SIG-M5 treated with dmso at 0.1 percent for 504 hours (cell line): ENCODE results near the gene SRSF5.
A peak's percentile ranks its signal among the peaks of the same experiment; 100 is the strongest.
"Not testable (repeated sequence)": the region's sequence is repeated elsewhere in the genome, so short reads cannot be mapped to it uniquely, and the experiment has no call there.

ENCODE experiments used
- DNase-seq: peaks from one replicate; lab custom pipeline; 2025; ENCODE audit not compliant: unreplicated experiment; lab: John Stamatoyannopoulos, UW

SRSF5 gene

GRCh38 chr14:69766984-69767368 is at the start of gene SRSF5:
TSS of gene SRSF5 (plus strand) at chr14:69767142. CDS start at chr14:69768157, 1,015 bp downstream.
- peak; percentile 93 for DNase-seq

GRCh38 chr14:69718614-69719013 is 48.3 kb upstream of the SRSF5 start:
- not testable (repeated sequence) for DNase-seq

GRCh38 chr14:69719501-69719951 is 47.4 kb upstream of the SRSF5 start:
- DNase-seq = no peak

- no peak for DNase-seq
Observed at GRCh38 chr14:69720912-69721311, 46.0 kb upstream of the SRSF5 start.

- peak; percentile 59 for DNase-seq
Observed at GRCh38 chr14:69726761-69727511, 40.0 kb upstream of the SRSF5 start.

- DNase-seq = no peak
Observed at GRCh38 chr14:69727860-69728259, 39.1 kb upstream of the SRSF5 start.

- DNase-seq = not testable (repeated sequence)
Observed at GRCh38 chr14:69731919-69732598, 34.9 kb upstream of the SRSF5 start.

GRCh38 chr14:69736405-69736804 is 30.5 kb upstream of the SRSF5 start:
- not testable (repeated sequence) for DNase-seq

GRCh38 chr14:69741055-69741454 is 25.9 kb upstream of the SRSF5 start:
- DNase-seq = peak; percentile 47

- no peak for DNase-seq
Observed at GRCh38 chr14:69749956-69750355, 17.0 kb upstream of the SRSF5 start.

GRCh38 chr14:69750495-69750894 is 16.4 kb upstream of the SRSF5 start:
- no peak for DNase-seq

- no peak for DNase-seq
Observed at GRCh38 chr14:69752773-69753172, 14.2 kb upstream of the SRSF5 start.

- no peak for DNase-seq
Observed at GRCh38 chr14:69753860-69754259, 13.1 kb upstream of the SRSF5 start.

- no peak for DNase-seq
Observed at GRCh38 chr14:69754487-69754886, 12.5 kb upstream of the SRSF5 start.

GRCh38 chr14:69755296-69755695 is 11.6 kb upstream of the SRSF5 start:
- peak; percentile 6 for DNase-seq

- no peak for DNase-seq
Observed at GRCh38 chr14:69755784-69756183, 11.2 kb upstream of the SRSF5 start.

- DNase-seq = no peak
Observed at GRCh38 chr14:69756298-69756697, 10.6 kb upstream of the SRSF5 start.

GRCh38 chr14:69760810-69761209 is 6.1 kb upstream of the SRSF5 start:
- DNase-seq = no peak

GRCh38 chr14:69763761-69764510 is 3.0 kb upstream of the SRSF5 start:
- DNase-seq = no peak

GRCh38 chr14:69767369-69767999 is 542 bp downstream of the SRSF5 start:
- DNase-seq = peak; percentile 82

GRCh38 chr14:69768873-69769272 is 1.9 kb downstream of the SRSF5 start:
- no peak for DNase-seq
